ENCODE results near the gene KCNK18. TPM values are rescaled to one million over a fixed set of nuclear protein-coding genes. Genes with fewer than 3 reads are reported as not detected.

The KCNK18 gene
- total RNA-seq, 1 experiment from 2014 or later, result not detected

- peaks cover 83% of the 10 kb centered on the region for H3K27me3 Mint-ChIP-seq (ENCODE audit: low read depth)
- TF ChIP-seq CTCF (conservative IDR thresholded peaks at IDR 0.05), result no peak
- peaks cover 12% of the 10 kb centered on the region; the same call in 1 of the 2 replicates for H3K27me3 ChIP-seq (ENCODE audit: insufficient read depth, low read length)
Observed at GRCh38 chr10:117214401-117214800, 17.1 kb downstream of the KCNK18 start.

More at GRCh38 chr10:117214401-117214800, 17.1 kb downstream of the KCNK18 start:
- Mint-ChIP-seq H3K4me1 (peaks cover 11 to 12% of the 10 kb centered on the region in 2 experiments), H3K9me3 (peaks cover 11 to 12% of the 10 kb centered on the region in 2 experiments; a peak in 3 of 5 replicates), H3K36me3 (ENCODE audit: insufficient read depth in 1 of 3, low read depth in 3 of 3) (peaks cover 0 to 6% (median 0%) of the 10 kb centered on the region in 3 experiments; a peak in 1 of 7 replicates), H3K27ac (no peak overlapping the region), H3K4me3 (no peak overlapping the region)
- H4K8ac ChIP-seq (replicated peaks; ENCODE audit: insufficient read length, low read depth, low read length), result no peak overlapping the region
- H3K23ac ChIP-seq (ENCODE audit: insufficient read length, low read depth, low read length), result no peak overlapping the region
- H3K4ac ChIP-seq (ENCODE audit: low read depth, low read length), result no peak overlapping the region
- H2AFZ ChIP-seq (ENCODE audit: low read length), result no peak overlapping the region
- H3K23me2 ChIP-seq (ENCODE audit: insufficient read length, low read depth, low read length, poor library complexity, severe bottlenecking), result peaks cover 7% of the 10 kb centered on the region
- no peak overlapping the region for H2AK5ac ChIP-seq (ENCODE audit: insufficient read length, low read length)
- no peaks in the 10 kb centered on the region for H4K20me1 ChIP-seq (ENCODE audit: control insufficient read depth, insufficient read depth, insufficient read length)
- H3K4me1 ChIP-seq (ENCODE audit: insufficient read depth, low read length), result no peaks in the 10 kb centered on the region
- no peak overlapping the region for H3K9ac ChIP-seq (ENCODE audit: extremely low read depth, insufficient read length, low read length)
- H2BK12ac ChIP-seq (ENCODE audit: insufficient read length, low read depth, low read length), result no peak overlapping the region
- H2BK20ac ChIP-seq (ENCODE audit: low read depth, low read length, poor library complexity, severe bottlenecking), result no peak overlapping the region
- H2BK15ac ChIP-seq (ENCODE audit: low read depth, low read length), result no peak overlapping the region
- no peak overlapping the region for H2BK5ac ChIP-seq (ENCODE audit: insufficient read length, low read length)
- H3T11ph ChIP-seq (ENCODE audit: low read length), result no peak overlapping the region
- H3K27ac ChIP-seq (ENCODE audit: insufficient read length, low read depth, low read length), result no peak overlapping the region
- no peaks in the 10 kb centered on the region for H3K79me2 ChIP-seq (ENCODE audit: insufficient read depth, low read length)
- H3K9me3 ChIP-seq (ENCODE audit: control insufficient read depth, low read depth, low read length), result no peaks in the 10 kb centered on the region
- H2BK120ac ChIP-seq (ENCODE audit: low read depth, low read length, poor library complexity, severe bottlenecking), result no peak overlapping the region
- no peak overlapping the region for H3K14ac ChIP-seq (ENCODE audit: insufficient read depth, low read length)
- no peaks in the 10 kb centered on the region for H3K79me1 ChIP-seq (ENCODE audit: insufficient read depth, low read depth, low read length, poor library complexity, severe bottlenecking)
- no CpG with 5 or more reads among the region's 1 CpG for WGBS (ENCODE audit: extremely low coverage, insufficient read length, low lambda C conversion rate)
- no peak overlapping the region for H3K56ac ChIP-seq (ENCODE audit: insufficient read length, low read depth, low read length)
- no peak overlapping the region for H4K5ac ChIP-seq (ENCODE audit: insufficient read length, low read depth, low read length)
- H4K91ac ChIP-seq (ENCODE audit: insufficient read length, low read depth, low read length), result no peak overlapping the region
- no peak overlapping the region for H3K18ac ChIP-seq (ENCODE audit: insufficient read length, low read depth, low read length)
- DNase-seq, result no peak
- no peak overlapping the region for H3K4me2 ChIP-seq (ENCODE audit: insufficient read depth, insufficient read length, low read length)

All from H9 (cell line).